GM12892 (cell line): ENCODE data around the gene TUT7.

Experiments
- POLR2A ChIP-seq: IDR thresholded peaks from 2 replicates; pipeline ENCODE4 v1.6.1; 2011; ENCODE audit warnings: low read depth, low read length, control low read depth
- POLR2AphosphoS5 ChIP-seq: IDR thresholded peaks from 2 replicates; pipeline ENCODE4 v1.6.1; 2011; ENCODE audit warnings: low read depth, low read length, control low read depth
- TAF1 ChIP-seq: IDR thresholded peaks from 2 replicates; pipeline ENCODE4 v1.6.1; 2011; ENCODE audit warnings: low read depth, mild to moderate bottlenecking, control low read depth, low read length, borderline replicate concordance

GRCh38 chr9:86340356-86341006 lies 13.7 kb downstream of the TUT7 start:
- TF ChIP-seq POLR2A (no peak), POLR2AphosphoS5 (no peak), TAF1 (no peak)
